HepG2 (cell line): ENCODE measurements around the gene TALDO1. TPM values are rescaled to one million over a fixed set of nuclear protein-coding genes. Genes with fewer than 3 reads are reported as not detected.
A peak's percentile ranks its signal among the peaks of the same experiment; 100 is the strongest.

ENCODE experiments used
- BATF2 ChIP-seq: sonication (generic); formaldehyde crosslinking; IDR thresholded peaks from 2 replicates; pipeline ENCODE4 v1.8.0; 2022; ENCODE audit warnings: mild to moderate bottlenecking, missing genetic modification reagents, moderate library complexity
- HNRNPH1 ChIP-seq: fragments of 200-400 bp; formaldehyde crosslinking; optimal IDR thresholded peaks from 2 replicates; pipeline ENCODE3; 2017; ENCODE audit warnings: mild to moderate bottlenecking, low read depth, low read length
- JUNB ChIP-seq: sonication (generic); formaldehyde crosslinking; IDR thresholded peaks from 2 replicates; pipeline ENCODE4 v1.8.0; 2022; ENCODE audit warnings: missing genetic modification reagents, mild to moderate bottlenecking, borderline replicate concordance
- NR2C2 ChIP-seq: sonication (generic); formaldehyde crosslinking; IDR thresholded peaks from 2 replicates; pipeline ENCODE4 v1.4.0; 2020; ENCODE audit warnings: missing genetic modification reagents, mild to moderate bottlenecking, moderate library complexity, borderline replicate concordance
- PRPF4 ChIP-seq: fragments of 200-400 bp; formaldehyde crosslinking; IDR thresholded peaks from 2 replicates; pipeline ENCODE4 v1.6.1; 2016; ENCODE audit warnings: low read length, low read depth; ENCODE audit not compliant: poor library complexity, severe bottlenecking
- REPIN1 ChIP-seq: sonication (generic); formaldehyde crosslinking; IDR thresholded peaks from 2 replicates; pipeline ENCODE4 v1.8.0; 2022; ENCODE audit warnings: missing genetic modification reagents, low read depth, mild to moderate bottlenecking, borderline replicate concordance
- RFXANK ChIP-seq: IDR thresholded peaks from 2 replicates; pipeline ENCODE4 v1.6.1; 2016
- SOX5 ChIP-seq: IDR thresholded peaks from 2 replicates; pipeline ENCODE4 v1.6.1; 2016; ENCODE audit warnings: borderline replicate concordance
- U2AF2 ChIP-seq: fragments of 200-400 bp; formaldehyde crosslinking; IDR thresholded peaks from 2 replicates; pipeline ENCODE4 v1.6.1; 2017; ENCODE audit warnings: low read depth, mild to moderate bottlenecking, low read length
- ZBTB3 ChIP-seq: sonication (generic); formaldehyde crosslinking; IDR thresholded peaks from 2 replicates; pipeline ENCODE4 v1.4.0; 2020; ENCODE audit warnings: low read depth, mild to moderate bottlenecking, moderate library complexity, missing genetic modification reagents, borderline replicate concordance
- ZNF740 ChIP-seq: sonication (generic); formaldehyde crosslinking; IDR thresholded peaks from 2 replicates; pipeline ENCODE4 v1.4.0; 2020; ENCODE audit warnings: missing genetic modification reagents
- polyA plus RNA-seq, 8 experiments: library from polyadenylated mRNA; depleted of rRNA in 3 of 8; stranded (reverse) in 7 of 8; unstranded in 1 of 8; fragments of >200 nt; fragmentation: Illumina TruSeq in 4 of 8; extraction: Trizol in 4 of 8; gene quantifications; 2 replicates each; pipeline versions ENCODE4 v1.2.1 to v1.2.3, GENCODE V29; 2011 to 2016; ENCODE audit warnings: low read depth in 4 of 8, missing spikeins in 1 of 8, mixed read lengths in 1 of 8; ENCODE audit not compliant: insufficient read depth in 1 of 8
- total RNA-seq, 5 experiments: library from RNA; depleted of rRNA; stranded (reverse); fragments of >200 nt; fragmentation: Illumina TruSeq; extraction: Trizol; gene quantifications; 2 replicates each; pipeline ENCODE4 v1.2.3, GENCODE V29; 2016; ENCODE audit warnings: low read depth in 1 of 5
- TF ChIP-seq, protein P1 (sequence below), 2 experiments: fragments of 450-650 bp in 1 of 2; sonication (generic) in 1 of 2; formaldehyde crosslinking in 1 of 2; IDR thresholded peaks; 2 replicates each; pipeline versions ENCODE4 v1.6.1 to v1.8.0; 2016 to 2022; ENCODE audit warnings: antibody characterized with exemption in 1 of 2, mild to moderate bottlenecking in 1 of 2, missing genetic modification reagents in 1 of 2
- TF ChIP-seq, protein P2 (sequence below), 2 experiments: sonication (generic) in 1 of 2; formaldehyde crosslinking in 1 of 2; IDR thresholded peaks; 2 replicates each; pipeline versions ENCODE4 v1.4.0 to v1.6.1; 2016 to 2020; ENCODE audit warnings: borderline replicate concordance in 1 of 2, low read depth in 1 of 2, mild to moderate bottlenecking in 1 of 2, missing genetic modification reagents in 1 of 2

Gene TALDO1
- total and polyA plus RNA-seq, 2 of the 13 experiments (the other 11 are each of a cell fraction or from before 2014, with no cell fraction given) = 107 to 240 TPM

DNA sequence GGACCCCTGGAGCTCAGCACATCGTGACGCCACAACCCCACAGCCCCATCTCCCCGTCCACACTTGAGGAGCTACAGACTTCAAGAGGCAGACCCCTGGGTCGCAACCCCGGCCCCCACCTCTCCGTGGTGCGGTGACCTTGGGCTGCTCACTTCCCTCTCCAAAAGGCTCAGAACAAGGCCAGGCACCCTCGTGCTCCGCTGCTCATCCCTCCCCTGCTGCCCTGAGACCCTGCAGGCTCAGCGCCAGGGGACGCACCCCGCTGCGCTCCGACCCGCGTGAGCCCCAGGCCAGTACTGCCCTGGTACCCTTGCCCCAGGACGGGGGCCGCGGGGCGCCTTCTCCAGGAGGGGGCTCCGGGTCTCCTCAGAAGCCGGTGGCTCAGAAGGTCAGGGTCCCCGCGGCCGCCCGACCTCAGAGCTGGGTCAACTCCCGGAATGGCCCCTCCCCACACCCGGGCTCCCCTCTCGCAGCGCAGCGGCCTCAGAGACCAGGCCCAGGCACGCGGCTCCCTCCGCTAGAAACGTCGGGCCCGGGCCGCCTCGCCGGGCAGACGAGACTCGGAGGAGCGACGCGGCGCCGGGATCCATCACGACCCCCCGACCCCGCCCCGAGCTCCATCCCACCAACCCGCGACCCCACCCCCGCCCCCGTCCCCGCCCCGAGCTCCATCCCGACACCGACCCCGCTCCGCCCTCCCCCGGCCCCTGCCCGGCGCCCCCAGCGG is 29.5 kb downstream of the TALDO1 start (continued):
- TF ChIP-seq, protein P1, sequence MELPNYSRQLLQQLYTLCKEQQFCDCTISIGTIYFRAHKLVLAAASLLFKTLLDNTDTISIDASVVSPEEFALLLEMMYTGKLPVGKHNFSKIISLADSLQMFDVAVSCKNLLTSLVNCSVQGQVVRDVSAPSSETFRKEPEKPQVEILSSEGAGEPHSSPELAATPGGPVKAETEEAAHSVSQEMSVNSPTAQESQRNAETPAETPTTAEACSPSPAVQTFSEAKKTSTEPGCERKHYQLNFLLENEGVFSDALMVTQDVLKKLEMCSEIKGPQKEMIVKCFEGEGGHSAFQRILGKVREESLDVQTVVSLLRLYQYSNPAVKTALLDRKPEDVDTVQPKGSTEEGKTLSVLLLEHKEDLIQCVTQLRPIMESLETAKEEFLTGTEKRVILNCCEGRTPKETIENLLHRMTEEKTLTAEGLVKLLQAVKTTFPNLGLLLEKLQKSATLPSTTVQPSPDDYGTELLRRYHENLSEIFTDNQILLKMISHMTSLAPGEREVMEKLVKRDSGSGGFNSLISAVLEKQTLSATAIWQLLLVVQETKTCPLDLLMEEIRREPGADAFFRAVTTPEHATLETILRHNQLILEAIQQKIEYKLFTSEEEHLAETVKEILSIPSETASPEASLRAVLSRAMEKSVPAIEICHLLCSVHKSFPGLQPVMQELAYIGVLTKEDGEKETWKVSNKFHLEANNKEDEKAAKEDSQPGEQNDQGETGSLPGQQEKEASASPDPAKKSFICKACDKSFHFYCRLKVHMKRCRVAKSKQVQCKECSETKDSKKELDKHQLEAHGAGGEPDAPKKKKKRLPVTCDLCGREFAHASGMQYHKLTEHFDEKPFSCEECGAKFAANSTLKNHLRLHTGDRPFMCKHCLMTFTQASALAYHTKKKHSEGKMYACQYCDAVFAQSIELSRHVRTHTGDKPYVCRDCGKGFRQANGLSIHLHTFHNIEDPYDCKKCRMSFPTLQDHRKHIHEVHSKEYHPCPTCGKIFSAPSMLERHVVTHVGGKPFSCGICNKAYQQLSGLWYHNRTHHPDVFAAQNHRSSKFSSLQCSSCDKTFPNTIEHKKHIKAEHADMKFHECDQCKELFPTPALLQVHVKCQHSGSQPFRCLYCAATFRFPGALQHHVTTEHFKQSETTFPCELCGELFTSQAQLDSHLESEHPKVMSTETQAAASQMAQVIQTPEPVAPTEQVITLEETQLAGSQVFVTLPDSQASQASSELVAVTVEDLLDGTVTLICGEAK (IDR thresholded peaks at IDR 0.05) = no peak
- TF ChIP-seq, protein P1 (CRISPR knock-in tag; IDR thresholded peaks at IDR 0.05) = 0 out of 2 replicates have a peak, but pooled peaks have one; percentile 6
- peak; percentile 7; the same call in 1 of the 2 replicates for TF ChIP-seq NR2C2 (CRISPR knock-in tag)
- no peak for TF ChIP-seq PRPF4
- no peak for TF ChIP-seq ZBTB3 (CRISPR knock-in tag)
- TF ChIP-seq, protein P2, sequence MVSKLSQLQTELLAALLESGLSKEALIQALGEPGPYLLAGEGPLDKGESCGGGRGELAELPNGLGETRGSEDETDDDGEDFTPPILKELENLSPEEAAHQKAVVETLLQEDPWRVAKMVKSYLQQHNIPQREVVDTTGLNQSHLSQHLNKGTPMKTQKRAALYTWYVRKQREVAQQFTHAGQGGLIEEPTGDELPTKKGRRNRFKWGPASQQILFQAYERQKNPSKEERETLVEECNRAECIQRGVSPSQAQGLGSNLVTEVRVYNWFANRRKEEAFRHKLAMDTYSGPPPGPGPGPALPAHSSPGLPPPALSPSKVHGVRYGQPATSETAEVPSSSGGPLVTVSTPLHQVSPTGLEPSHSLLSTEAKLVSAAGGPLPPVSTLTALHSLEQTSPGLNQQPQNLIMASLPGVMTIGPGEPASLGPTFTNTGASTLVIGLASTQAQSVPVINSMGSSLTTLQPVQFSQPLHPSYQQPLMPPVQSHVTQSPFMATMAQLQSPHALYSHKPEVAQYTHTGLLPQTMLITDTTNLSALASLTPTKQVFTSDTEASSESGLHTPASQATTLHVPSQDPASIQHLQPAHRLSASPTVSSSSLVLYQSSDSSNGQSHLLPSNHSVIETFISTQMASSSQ (IDR thresholded peaks at IDR 0.05; ENCODE audit: low read depth) = no peak
- TF ChIP-seq, protein P2 (CRISPR knock-in tag; IDR thresholded peaks at IDR 0.05; ENCODE audit: borderline replicate concordance) = no peak
- no peak for TF ChIP-seq RFXANK (CRISPR knock-in tag)
- no peak for TF ChIP-seq REPIN1 (CRISPR knock-in tag)
- no peak for TF ChIP-seq BATF2 (CRISPR knock-in tag)
- TF ChIP-seq ZNF740 (CRISPR knock-in tag) = 0 out of 2 replicates have a peak, but pooled peaks have one; percentile 46
- TF ChIP-seq JUNB (CRISPR knock-in tag) = no peak
- TF ChIP-seq HNRNPH1 = no peak
- no peak for TF ChIP-seq SOX5 (CRISPR knock-in tag)
- TF ChIP-seq U2AF2 = no peak
